GM12872 (cell line): ENCODE results near the gene FSTL4.

Experiments
- TF ChIP-seq, protein P1 (sequence below): IDR thresholded peaks from 3 replicates; pipeline ENCODE4 v1.5.1; 2011; ENCODE audit warnings: low read depth, mild to moderate bottlenecking, low read length, moderate library complexity; ENCODE audit not compliant: insufficient read depth

FSTL4 gene

DNA sequence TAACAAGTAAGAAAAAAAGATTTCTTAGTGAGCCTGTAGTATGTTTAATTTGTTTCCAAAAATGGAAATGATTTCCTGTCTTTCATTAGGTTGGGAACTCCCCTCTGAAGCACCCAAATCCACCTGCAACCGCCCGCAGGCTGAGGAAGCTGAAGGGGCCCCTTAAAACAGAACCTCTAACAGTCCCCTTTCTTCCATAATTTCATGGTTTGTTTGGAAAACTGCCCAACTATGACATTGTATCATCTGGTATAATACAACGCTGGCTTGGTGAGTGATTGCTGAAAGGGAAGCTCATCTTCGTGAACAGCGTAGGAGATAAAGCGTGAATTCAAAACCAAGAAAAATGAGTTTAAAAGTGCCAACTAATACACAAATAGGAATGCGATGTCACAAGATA, 215.5 kb downstream of the FSTL4 start:
- TF ChIP-seq, protein P1, sequence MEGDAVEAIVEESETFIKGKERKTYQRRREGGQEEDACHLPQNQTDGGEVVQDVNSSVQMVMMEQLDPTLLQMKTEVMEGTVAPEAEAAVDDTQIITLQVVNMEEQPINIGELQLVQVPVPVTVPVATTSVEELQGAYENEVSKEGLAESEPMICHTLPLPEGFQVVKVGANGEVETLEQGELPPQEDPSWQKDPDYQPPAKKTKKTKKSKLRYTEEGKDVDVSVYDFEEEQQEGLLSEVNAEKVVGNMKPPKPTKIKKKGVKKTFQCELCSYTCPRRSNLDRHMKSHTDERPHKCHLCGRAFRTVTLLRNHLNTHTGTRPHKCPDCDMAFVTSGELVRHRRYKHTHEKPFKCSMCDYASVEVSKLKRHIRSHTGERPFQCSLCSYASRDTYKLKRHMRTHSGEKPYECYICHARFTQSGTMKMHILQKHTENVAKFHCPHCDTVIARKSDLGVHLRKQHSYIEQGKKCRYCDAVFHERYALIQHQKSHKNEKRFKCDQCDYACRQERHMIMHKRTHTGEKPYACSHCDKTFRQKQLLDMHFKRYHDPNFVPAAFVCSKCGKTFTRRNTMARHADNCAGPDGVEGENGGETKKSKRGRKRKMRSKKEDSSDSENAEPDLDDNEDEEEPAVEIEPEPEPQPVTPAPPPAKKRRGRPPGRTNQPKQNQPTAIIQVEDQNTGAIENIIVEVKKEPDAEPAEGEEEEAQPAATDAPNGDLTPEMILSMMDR, result no peak

DNA sequence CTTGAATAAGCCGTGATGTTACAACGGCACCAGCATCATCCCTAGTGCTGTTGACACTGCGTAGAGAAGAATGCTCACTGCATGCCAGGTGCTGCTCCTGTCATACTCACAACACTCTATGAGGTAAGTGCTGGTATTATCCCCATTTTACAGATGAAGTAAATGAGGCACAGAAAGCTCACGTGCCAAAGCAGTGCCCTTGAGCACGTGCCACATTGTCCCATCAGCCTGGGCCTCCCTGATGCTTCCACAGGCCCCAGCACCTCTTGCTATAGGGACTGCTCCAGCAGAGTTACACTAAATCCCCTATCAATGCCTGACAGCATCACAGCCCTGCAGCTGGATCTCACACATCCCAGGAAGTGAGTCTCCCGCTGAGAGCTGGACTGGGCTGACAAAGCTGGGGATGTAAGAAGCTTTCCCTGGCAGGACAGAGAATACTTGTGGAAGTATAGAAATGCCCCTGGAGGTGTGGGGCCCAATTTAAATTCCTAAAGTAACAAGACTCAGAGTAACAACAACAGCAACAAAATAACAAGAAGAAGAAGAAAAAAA, 216.1 kb downstream of the FSTL4 start:
- TF ChIP-seq, protein P1, result no peak

DNA sequence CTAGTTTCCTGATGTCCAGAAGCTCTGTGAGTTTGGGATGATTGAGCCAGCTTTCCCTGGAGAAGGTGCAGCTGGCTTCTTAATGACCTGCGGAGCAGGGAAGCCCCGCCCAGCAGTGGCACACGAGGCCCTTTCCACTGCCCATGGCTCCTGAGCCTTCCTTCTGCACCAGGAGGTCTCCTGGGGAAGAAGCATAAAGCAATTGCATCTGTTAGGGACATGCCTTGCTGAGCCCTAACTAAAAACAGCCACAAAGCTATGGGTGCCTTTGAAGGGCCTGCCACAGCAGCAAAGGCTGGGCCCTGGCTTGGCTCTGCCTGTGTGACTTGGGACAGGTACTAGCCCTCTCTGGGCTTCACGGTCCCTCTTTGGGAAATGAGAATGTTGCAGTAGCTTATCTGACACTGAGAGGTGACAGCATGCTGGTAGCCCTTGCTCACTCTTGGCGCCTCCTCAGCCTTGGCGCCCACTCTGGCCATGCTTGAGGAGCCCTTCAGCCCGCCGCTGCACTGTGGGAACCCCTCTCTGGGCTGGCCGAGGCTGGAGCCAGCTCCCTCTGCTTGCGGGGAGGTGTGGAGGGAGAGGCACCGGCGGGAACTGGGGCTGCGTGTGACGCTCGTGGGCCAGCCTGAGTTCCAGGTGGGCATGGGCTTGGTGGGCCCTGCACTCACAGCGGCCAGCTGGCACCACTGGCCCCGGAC, 218.4 kb downstream of the FSTL4 start:
- TF ChIP-seq, protein P1, result no peak

DNA sequence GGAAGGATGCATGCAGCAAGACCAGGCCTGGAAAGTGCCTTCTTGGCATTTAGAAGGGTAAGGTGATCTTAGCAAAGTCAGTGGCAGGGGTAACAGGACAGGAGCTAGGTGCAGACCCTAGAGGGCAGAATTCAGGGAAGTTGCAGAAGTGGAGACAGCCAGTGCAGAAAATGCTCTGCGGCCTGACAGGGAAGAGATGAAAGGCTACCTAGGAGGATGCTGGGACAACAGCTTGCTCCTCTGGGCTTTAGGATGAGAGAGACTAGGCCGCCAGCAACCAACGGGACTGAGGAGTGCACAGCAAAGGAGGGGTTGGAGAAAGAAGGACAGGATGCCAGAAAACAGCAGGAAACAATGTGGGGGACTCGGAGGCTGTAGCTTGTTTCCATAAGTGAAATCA, 219.9 kb downstream of the FSTL4 start:
- TF ChIP-seq, protein P1, result no peak

DNA sequence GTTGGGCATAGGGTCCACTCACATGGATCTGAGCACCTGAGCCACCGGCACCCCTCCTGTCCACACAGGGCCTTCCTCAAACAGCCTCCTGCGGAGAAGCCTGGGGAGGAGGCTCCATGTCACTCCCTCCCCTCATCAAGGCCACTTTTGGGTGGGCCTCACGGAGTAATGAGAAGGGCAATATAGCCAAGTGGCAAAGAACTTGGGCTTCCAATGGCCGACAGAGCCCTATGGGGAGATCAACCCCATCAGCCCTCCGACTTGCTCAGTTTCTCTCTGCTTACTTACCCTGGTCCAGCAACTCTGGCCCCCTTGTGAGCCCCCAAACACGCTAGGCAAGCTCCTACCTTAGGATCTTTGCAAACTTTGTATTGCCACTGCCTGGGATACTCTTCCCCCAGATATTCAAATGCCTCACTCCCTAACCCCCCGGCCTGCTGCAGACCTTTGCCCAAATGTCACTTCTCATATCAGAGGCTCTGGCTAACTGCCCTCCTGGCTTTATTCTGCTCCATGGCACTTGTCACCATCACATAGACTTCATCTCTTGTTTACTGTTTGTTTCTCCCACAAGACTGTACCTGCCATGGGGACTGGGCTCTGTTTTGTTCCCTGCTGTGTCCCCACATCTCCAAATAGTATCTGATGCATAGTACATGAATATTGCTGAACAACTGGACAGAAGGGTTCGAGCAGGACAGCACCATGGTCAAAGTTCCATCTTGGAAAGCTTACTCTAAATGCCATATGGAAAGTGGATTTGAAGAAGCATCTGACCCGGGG, 220.8 kb downstream of the FSTL4 start:
- TF ChIP-seq, protein P1, result no peak

DNA sequence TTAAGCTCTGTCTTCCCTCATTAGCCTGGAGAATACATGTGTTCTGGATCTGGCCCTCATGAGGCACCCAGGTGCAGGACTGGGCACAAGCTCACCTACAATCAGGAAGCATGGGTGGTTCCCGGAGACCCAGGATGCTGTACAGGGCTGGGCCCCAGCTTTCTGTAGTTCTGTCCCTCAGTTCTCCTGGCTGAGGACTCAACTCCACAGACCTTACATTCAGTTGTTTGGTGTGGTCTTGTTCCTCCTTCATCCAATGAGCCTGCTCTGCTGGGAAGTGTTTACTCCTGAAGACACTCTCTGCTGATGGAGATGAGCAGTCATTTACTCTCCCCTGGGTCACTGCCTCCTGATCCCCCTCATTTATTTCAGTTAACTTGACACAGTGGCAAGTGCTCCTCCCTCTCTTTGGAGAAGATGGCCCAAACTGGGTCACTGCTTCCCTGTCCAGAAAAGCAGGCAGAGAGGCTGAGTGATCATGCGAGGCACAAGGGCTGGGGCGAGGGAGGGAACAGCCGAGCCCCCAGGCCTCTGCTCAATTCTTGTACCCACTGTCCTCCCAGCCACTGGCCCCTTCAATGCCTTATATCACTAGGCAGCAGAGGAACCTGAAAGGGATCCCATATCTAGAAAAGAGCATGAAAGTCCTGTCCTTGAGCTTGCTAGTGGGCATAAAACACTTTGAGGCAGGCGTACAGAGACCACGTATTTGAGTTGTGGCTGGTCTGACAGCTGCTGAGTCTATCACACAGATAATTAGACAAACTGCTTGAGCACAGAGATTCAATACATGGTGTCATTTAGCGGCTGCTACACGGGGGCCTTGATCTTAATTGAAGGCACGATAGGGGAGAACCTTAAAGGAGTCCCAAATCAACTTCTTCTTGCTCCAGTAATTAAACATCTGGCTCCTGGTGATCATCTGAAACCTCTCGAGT, 221.7 kb downstream of the FSTL4 start:
- TF ChIP-seq, protein P1, result no peak
